Astrocyte of the cerebellum (primary cell): Measurements from ENCODE around the gene TMCO4.

Experiments used
- DNase-seq: peaks from one replicate; pipeline ENCODE4 v3.0.0-alpha.2; 2011; ENCODE audit warnings: low read depth
- H3K4me3 ChIP-seq: 2 replicates; pipeline ENCODE4 v1.5.1; 2011; ENCODE audit warnings: mild to moderate bottlenecking, low read depth, low read length, moderate library complexity
- CTCF ChIP-seq: IDR thresholded peaks from 2 replicates; pipeline ENCODE4 v1.5.1; 2012; ENCODE audit warnings: low read length, low read depth, moderate library complexity, mild to moderate bottlenecking; ENCODE audit errors: missing control alignments
- in situ Hi-C: cut with HindIII; loops from 2 replicates; pipeline ENCODE4 v1.10.0; 2017; ENCODE audit warnings: low sequenced_read_pairs

The TMCO4 gene

DNA sequence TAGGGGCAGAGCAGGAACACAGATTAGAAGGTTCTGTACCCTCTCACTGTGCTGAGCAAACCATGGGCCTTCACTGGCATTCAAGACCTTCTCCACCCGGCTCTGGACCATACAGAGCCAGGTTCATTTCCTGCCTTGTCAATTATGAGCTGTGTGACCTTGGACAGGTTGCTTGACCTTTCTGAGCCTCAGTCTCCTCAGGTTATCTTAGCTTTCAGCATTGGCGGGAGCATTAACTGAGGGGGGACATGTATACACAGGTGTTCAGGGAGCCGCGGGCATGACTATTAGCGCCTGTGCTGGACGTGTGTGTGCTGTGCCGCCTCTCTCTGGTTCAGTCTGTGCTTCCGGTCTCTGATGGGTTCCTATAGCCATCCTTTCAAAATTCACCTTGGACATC lies 102.9 kb downstream of the TMCO4 start:
- DNase-seq: no peak
- no peak overlapping the region for H3K4me3 ChIP-seq
- in situ Hi-C loops: no loop called here
- TF ChIP-seq CTCF: no peak

DNA sequence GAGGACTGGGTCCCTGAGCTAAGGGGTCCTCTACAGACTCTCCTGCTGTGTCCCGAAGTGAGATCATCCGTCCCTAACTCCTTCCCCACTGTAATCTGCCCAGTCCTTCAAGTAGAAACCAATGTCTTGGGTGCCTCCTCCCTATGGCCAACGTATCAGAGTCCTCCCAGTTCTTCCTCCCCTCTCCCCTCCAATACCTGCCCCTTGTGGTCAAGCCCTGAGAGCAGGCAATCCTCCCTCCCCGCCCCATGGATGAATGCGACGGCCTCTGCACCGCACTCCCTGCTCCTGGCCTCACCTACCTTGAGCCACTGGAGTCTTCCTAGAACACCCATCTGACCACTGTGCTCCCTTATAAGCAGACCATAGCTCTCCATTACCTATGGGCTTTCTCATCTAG lies 103.9 kb downstream of the TMCO4 start:
- in situ Hi-C loops: no loop called here
- DNase-seq: no peak
- H3K4me3 ChIP-seq: no peak overlapping the region
- no peak for TF ChIP-seq CTCF

DNA sequence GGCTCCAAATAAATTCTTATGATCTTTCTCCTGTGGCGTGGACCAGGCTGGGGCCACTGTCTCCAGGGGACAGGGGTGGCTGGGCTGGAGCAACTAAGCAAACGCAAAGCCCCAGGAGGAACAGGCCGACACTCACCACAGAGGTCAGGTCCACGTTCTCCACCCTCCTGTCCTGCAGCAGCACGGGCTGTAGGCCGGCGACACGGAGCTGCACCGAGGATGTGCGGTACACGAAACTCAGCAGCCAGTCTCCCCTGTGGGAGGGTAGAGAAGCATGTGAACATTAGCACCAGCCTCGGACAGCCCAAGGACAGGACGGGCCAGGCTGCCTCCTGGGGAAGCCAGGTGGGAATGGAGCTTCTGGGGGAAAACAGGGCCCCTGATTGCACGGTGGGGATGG lies 105.4 kb downstream of the TMCO4 start:
- in situ Hi-C loops: no loop called here
- no peak for TF ChIP-seq CTCF
- DNase-seq: no peak
- no peak overlapping the region for H3K4me3 ChIP-seq

DNA sequence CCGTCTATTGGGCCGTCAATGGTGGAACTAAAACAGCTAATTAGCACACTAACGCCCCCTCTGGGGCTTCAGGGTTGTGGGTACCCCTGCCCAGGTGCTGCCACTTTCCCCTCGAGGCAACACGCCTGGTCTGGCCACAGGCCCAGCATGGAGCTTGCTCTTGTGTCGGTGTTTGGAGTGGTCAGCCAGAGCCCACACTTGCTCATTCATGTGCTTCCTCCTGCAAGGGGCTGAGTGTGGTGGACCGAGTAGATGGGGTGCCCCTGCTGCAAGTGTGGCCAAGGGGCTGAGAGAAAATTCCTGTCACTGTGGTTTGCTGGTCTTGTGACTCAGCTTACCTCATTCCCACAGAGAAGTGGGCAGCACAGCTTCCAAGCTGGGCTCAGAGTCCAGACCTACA lies 109.4 kb downstream of the TMCO4 start:
- TF ChIP-seq CTCF: no peak
- in situ Hi-C loops: no loop called here
- no peak overlapping the region for H3K4me3 ChIP-seq
- no peak for DNase-seq

- in situ Hi-C loops: no loop called here
Measured at GRCh38 chr1:19689856-19690255, 109.9 kb downstream of the TMCO4 start.

GRCh38 chr1:19689085-19689757 lies 110.5 kb downstream of the TMCO4 start:
- no peak overlapping the region for H3K4me3 ChIP-seq
- DNase-seq: no peak
- in situ Hi-C loops: no loop called here
- no peak for TF ChIP-seq CTCF

More at GRCh38 chr1:19689856-19690255, 109.9 kb downstream of the TMCO4 start:
- no peak overlapping the region for H3K4me3 ChIP-seq
- no peak for DNase-seq
- no peak for TF ChIP-seq CTCF
